Islet of Langerhans (tissue), 1 donor: ENCODE data around the gene SMLR1.
A peak's percentile ranks its signal among the peaks of the same experiment; 100 is the strongest.
"Not testable (repeated sequence)": the region's sequence is repeated elsewhere in the genome, so short reads cannot be mapped to it uniquely, and the experiment has no call there.

Source experiments
- FAIRE-seq: peaks from one replicate; lab custom pipeline; 2011; peaks lifted over from hg19 to GRCh38; lab: Jason Lieb, UNC

The SMLR1 gene

DNA sequence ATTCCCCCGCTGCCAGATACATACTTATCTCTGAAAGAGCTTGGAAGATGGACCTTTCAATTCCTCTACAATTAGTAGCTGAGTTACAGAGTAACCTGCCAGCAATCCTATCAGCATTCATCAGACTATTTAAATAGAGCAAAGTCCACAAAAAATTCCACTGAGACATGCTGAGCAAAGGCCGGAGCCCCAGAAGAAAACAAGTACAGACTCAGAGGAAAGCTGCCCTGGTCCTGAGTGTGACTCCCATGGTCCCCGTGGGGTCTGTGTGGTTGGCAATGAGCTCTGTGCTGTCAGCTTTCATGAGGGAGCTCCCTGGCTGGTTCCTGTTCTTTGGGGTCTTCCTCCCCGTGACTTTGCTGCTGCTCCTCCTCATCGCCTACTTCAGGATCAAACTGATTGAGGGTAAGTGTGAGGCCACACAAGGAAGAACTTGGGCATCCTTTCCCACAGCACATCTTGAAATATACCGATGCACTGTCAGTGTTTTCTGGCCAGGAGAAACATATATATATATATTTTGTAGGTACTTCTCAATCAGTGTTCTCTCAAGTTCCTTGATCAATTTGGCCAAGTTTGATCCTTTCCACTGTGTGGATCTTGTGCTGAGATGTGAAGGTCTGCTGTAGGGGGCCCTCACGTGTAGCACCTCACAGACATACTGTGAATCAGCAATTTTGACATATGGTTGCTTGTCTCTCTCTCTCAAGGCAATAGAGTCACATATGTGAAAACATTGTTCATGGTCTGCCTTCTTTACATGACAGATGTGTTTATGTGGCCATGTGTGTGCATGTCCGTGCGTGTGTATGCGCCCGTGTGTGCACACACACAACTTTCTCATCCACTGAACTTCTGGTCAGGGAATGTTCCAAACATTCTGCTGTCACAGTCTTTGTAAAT, at the start of gene SMLR1:
SMLR1 (plus strand) TSS at position 160 of the 903 bp plus-strand sequence; CDS start at position 168, 8 bp downstream.
- FAIRE-seq = no peak

DNA sequence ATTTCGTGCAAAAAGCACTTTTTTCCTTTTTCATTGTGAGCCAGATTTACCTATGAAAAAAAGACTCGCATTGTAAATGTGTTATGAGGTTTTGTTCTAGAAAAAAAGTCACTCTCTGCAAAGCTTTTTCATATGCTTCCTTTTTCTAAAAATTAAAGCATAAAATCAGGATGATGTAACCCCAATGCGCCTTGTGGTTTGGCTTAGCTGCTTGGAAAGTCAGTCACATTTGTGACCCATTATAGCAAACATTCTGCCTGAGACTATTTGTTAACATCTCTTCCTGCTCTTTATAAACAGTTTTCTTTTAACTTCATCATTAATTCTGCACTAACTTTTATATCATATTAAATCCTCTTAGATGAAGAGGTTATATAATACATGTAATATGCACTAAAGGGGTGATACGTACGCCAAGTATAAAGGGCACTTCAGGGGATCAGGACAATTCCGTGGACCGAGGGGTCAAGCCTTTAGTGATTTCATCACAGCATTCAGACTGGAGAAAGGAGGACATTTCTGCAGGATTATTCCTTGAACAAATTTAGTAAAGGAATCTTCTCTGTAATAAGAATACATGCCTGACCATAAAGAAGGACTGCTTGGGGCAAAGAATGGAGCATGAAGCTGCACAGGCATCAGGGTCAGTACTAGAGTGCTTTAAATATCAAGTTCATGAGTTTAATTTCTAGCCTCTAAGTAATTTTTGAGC, 48.1 kb upstream of the SMLR1 start:
- no peak for FAIRE-seq

DNA sequence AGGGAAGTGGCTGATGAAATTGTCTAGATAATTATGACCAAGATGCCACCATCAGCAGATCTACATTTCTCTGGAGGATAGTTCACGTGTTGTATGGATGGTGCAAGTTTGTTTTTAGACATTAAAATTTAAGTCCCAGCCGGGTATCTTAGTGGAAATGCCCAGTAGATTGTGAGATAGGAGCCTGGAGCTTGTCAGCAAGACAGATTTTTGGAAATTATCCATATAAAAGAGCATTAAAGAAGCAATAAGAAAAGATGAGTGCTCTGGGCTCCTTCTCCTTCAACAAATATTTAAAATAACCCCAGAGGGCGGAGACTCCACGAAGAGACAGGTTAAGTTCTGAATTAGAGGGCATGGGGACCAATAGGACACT, 47.6 kb upstream of the SMLR1 start:
- no peak for FAIRE-seq

DNA sequence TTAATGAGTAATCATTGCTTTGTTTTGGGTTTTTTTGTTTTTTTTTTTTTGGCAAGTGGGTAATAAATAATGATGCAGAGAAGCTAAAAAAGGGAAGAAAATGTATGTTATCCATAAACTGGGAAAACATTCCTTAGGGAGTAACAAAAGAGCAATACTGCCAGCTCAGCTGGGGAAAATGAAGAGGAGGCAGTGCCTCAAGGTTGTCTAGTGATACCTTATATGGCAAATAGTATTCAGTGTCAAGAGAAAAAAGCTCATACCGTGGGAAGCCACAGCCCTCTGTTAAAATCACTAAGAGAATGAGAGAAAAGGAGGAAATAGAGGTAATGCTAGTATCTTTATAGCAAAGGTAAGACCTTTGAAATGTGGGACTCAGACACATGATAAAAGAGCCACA, 47.1 kb upstream of the SMLR1 start:
- FAIRE-seq = no peak

DNA sequence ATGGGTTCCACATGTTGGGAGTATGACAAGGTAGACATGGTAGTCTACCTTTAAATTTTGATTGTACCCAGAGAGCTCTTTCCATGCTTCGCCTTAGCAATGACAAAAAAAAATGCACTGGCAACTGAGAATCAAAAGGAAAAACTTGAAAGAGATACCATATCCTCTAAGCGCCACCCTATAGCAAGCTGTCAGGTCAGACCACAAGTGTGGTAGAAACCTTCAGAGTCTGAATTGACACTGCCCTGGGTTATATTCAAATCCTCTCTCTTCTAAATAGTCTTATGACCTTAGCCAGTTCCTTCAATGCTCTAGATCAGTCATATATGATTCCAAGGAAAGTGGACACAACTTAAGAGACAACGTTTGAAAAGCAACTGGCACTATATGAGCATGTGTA, 45.6 kb upstream of the SMLR1 start:
- no peak for FAIRE-seq

DNA sequence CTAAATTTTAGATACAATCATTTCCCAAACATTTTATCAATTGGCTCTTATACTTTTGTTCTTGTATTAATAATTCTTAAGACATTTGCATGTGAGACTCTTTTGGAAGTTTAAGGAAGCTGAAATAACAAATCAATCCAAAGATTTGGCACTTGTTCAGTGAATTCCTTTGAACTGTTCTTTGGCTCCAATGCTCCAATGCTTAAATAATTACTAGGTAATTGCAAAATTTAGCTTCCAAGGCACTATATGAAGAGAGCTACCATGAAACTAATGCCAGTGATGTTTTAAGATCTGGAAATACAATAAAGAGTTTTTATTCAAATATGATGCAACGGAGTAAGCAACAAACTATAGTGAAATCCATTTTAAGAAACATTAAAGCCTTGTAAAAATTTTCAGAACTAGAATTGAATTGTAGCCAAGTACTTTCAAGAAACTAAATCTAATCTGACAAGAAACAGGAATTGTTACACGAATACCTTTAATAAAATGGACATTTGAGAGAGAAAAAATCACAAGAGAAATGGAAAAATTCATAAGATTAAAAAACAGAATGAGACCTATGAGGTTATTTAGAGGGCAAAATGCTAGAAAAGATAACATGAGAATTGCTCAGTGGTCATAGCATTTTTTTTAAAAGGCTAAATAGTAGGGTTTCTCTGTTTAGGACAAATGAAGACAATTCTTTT, 43.6 kb upstream of the SMLR1 start:
- FAIRE-seq = no peak

DNA sequence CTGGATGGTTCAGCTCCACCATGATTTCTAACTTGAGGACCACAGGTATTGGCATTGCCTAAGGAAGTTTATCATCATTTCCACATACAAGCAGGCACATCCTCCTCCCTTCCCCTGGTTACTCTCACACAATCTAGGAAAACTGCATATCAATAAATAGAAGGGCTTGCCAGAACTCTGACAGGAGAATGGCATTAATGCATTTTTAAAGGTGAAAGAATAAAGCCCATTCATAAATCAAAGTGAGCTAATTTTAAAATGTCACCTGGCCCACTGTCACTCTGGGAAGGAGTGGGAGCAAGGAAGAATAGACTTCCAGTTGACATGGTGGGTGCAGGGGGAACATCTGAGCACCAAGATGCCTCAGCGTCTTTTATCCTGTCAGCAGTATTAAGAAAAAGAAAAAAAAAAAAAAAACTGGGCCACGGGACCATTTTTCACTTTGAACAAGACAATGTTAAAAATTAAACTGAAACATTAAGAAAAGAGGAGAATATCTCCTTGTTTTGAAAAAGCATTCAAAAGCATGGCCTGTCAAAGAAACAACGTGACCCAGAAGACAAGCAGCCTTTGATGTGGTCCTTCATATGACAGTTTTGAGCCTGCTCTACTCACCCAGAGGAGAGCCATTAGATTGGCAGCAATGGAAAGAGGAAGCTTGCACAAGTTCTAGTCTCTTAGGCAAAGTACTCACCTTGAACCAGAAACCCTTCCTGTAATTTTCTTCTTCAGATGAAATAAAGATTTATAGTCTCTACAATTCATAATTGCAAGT, 39.3 kb upstream of the SMLR1 start:
- FAIRE-seq = no peak

DNA sequence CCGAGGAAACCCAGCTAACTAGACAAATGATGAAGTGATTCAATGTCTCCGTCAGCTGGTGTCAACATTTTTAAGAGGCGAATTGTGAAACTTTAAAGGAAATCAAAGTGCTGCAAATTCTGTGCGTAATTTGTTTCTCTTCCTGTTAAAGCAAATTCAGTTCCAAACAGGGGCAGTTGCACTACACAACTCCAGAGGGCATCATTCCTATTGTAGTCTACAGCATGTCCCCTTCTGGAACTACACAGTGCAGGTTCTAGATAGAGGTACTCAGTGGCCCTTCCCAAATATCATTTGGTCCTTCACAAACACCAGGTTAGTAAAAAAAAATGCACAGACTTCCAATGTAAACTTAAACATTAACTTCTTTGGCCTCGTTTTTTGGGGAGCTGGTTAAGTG, 38.3 kb upstream of the SMLR1 start:
- no peak for FAIRE-seq

DNA sequence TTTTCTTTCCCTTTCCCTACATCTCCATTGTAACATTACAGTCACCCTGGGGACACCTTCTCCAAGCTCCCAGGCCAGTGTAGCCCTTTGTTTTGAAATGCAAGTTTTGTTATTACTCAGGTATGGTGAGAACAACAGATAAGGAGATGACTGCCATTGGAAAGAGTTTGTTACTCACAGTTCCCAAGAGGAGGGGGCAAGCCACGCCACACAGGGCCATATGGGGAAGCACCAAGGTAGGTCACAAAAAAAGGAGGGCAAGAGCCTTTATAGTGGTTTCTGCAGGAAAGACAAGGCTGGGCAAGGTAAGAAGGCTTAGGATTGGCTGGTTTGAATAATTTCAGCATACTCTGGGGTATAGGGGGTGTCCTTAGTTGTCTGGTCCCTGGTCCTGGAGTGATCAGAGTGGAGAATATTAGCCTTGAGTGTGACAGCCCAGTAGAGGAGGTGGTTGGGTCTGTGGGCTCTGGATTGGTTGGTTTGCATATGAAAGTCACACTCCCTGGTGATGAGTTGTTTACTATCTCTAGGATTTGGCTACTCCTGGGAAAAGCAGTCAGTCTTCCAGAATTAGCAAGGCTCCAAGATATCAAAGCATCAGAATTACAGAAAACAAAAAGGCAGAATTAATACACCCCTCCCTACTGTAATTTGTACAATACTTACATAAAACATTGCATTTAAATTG, 33.1 kb upstream of the SMLR1 start:
- no peak for FAIRE-seq

DNA sequence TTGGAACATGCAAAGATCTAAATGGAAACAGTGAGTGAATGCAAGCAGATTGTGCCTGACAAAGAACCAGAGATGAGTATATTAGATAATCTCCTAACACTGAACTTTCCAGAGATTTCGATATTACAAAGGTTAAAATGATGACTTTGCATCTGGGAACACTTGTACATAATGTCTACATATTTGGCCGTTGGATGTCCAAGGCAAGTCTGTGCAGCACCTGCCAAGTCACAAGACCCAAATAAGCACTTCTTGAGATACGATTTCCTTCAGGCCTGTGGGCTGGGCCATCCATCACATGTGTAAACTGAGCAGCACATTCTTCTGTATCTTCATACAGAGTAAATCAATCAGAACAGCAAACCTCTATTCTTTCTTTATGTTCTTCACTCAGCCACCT, 32.5 kb upstream of the SMLR1 start:
- FAIRE-seq = no peak

DNA sequence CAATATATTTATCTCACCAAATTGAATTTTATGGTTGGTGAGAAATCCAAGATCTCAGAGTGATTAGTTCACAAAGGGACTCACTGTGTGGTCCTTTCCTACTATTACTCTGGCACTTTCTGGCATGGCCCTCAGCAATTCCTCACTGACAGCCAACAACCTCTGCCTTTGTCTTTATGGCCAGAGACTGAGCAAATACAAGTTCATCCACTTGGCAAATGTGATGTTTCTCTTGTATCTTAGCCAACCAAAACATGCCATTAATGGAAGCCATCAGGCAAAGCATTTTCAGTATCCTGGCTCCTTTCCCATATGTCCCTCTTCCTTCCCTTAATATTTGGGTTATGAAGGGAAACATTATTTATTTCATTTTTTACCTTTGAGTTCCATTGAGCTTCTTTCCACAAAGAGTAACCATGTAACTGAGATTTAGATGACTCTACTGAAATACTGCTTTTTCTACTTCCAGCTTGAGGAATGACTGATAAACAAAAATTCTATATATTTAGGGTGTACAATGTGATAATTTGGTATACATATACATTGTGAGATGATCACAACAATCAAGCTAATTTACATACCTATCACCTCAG, 30.8 kb upstream of the SMLR1 start:
- no peak for FAIRE-seq

DNA sequence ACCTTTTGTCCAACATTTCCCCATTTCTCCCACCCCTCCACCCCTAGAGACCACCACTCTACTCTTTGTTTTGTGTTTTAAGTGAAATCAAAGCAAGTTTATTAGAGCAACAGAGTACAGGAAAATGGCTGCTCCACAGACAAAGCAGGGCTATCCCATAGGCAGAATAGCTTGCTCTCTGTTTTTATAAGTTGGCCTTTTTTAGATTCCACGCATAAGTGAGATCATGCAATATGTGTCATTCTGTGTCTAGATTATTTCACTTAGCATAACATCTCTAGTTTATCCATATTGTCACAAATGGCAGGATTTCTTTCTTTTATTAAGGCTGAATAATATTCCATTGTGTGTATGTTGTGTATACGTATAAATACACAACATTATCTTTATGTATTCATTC, 30.1 kb upstream of the SMLR1 start:
- FAIRE-seq = no peak

DNA sequence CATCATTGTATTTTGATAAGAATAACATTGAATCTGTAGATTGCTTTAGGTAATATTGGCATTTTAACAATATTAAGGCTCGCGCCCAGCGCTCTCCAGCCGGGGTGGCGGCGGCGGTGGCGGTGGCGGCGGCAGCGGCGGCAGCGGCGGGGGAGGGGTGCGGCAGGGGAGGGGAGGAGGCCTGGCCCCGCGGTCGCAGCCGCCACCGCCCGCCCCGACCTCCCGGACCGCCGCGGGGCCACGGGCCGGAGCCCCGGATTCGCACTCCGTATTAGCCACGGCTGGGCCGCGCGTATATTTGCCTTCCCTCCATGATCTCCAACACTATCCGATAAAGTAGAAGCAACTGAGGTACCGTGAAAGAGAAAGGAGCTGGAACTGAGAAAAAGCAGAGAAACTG, 25.8 kb upstream of the SMLR1 start:
- not testable (repeated sequence) for FAIRE-seq

DNA sequence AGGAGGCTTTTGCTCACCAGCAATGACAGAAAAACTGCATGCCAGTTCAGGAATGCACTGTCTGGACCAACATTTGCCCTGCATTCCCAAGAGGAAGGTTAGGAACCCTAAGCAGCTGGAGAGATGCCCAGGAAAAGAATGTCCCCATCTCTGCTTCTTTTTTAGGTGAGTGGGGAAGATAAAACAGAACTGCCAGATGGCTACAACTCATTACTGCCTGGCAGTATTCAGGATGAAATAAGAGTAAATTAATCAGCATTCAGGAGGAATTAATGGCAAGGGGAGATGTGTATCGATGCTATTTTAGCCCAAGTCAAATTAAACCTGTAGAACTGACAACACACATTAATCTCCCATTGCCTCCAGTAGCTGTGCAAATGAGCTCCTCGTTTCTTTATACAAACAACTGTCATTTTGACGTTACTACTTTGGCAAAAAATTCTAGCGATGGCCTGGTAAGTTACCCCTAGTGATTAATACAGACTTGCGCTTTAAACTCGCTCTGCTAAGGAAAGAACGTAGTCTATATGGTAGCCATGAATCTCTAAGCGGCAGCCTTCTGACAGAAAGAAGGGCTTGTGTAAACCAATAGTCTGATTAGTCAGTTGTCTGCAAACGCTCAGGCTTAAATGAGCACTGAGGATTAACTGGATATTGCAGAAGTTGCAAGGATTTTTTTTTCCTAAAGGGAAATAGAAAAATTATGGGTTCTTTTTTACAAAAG, 16.7 kb upstream of the SMLR1 start:
- peak; percentile 74 for FAIRE-seq

DNA sequence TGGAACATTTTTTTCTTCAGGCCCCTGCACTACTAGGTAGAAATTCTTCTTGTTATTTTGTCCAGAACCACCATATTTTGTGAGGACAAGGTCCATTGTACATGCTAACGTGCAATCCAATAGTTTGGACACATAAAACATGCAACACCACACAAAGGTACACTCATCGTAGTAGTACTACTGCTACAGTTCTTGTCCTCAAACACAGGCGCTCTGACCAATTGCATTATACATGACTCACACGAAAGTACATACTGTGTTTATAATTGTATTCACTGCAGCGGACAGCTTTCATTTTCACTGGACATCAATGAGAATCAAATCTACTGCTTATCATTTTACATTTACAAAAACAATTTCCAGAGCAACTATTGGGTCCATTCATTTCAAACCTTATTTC, 15.3 kb upstream of the SMLR1 start:
- peak; percentile 76 for FAIRE-seq

DNA sequence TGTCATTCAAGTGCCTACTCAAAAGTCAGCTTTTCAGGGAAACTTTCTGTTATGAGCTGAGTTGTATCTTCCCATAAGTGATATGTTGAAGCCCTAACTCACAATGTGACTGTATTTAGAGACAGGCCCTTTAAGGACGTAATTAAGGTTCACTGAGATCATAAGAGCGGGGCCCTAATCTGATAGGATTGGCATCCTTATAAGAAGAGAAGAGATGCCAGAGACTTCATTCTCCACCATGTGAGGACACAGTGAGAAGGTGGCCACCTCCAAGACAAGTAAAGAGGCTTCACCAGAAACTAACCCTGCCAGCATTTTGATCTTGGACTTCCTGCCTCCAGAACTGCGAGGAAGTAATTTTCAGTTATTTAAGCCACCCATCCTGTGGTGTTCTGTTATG, 12.7 kb upstream of the SMLR1 start:
- FAIRE-seq = no peak

DNA sequence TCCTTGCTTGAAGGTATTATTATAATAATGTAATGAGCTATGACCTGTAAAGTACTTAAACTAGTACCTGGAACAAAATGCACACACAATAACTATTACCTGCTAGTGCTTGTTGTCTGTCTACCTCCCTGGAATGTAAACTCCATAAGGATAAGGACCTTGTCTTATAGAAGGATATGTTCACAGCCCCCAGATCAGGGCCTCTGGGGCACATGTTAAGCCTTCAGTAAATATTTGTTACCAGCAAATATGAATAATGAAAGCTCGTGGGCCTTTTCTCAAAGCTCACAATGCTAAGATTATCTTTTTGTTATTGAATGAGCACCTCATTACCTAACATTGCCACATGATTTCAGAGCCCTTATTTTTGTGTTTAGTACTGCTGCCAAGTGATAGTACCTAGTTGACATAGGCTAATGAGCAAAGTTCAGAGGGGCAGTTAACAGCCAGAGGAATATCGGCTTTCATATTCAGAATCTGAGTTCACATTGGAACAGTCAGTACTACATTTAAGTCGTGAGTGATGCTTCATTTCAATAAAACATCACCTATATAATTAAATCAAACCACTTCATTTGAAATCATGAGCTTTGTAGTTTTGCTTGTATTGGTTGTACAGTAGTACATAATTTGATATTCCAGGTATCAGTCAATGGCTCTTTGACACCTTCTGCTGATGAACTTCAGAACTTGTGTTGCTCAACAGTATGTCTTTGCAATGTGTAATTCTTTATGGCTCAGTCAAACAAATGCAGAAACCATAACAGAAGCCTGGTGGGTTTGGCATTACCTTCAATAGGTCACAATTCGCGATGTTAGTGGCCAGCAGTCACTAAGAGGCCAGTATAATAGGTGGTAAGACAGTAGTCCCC, 11.8 kb upstream of the SMLR1 start:
- FAIRE-seq = no peak

DNA sequence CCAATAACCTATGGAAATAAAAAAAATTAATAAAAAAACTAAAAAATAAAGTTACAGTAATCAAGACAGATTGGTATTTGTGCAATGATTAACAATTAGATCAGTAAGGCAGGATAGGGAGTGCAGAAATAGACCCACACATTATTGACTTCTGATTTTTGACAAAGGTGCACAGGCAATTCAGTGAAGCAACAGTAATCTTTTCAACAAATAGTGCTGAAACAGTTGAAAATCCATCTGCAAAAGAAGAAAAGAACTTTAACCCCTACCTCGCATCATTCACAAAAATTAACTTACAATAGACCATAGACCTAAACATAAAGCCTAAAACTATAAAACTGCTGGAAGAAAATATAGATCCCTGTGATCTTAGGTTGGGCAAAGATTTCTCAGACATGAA, 4.5 kb upstream of the SMLR1 start:
- FAIRE-seq = no peak

DNA sequence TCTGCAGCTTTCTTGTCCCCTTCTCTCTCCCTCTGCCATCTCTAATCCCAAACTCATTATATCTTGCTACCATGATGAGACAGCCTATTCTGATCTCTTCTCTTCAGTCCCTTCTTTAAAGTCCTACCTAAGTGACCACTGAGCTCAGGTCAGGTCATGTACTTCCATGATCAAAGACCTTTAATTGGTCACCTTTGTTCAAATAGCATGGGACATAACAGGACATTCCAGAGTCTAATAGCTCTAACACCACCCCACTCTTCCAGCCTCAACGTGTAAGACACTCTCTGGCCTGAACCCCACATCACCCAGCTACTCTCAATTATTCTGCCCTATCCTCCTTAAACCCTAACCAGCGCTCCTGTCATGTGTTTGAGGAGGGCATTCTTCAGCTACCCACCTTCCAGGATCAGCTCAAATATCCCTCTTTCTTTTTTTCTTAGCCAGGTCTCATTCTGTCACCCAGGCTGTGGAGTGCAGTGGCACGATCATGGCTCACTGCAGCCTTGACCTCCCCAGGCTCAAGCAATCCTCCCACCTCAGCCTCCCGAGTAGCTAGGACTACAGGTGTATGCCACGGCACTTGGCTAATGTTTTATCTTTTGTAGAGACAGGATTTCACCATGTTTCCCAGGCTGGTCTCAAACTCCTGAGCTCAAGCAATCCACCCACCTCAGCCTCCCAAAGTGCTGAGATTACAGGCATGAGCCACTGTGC, 2.1 kb upstream of the SMLR1 start:
- FAIRE-seq = no peak
